ENCODE measurements around the gene MAPK1. TPM values are rescaled to one million over a fixed set of nuclear protein-coding genes. Genes with fewer than 3 reads are reported as not detected.

MAPK1 gene
- polyA plus RNA-seq, 5 donors: 86.8 to 113 (median 105) TPM

Other genes starting within 250 kb of the MAPK1 start
- 10 to 100 TPM in 1 of 5 donors, 1 to 10 TPM in 4; 6.6 to 14.0 (median 8.9) TPM for gene YDJC, start 237.6 kb downstream of the MAPK1 start, polyA plus RNA-seq (ENCODE audit: insufficient read depth in 1 of 5, insufficient read length in 5 of 5, low replicate concordance in 1 of 5)
- gene CCDC116, start 234.9 kb downstream of the MAPK1 start, polyA plus RNA-seq (ENCODE audit: insufficient read depth in 1 of 5, insufficient read length in 5 of 5, low replicate concordance in 1 of 5): 1 to 10 TPM in 4 of 5 donors, under 1 TPM in 1; 0.90 to 1.6 (median 1.3) TPM
- gene SDF2L1, start 225.3 kb downstream of the MAPK1 start, polyA plus RNA-seq (ENCODE audit: insufficient read depth in 1 of 5, insufficient read length in 5 of 5, low replicate concordance in 1 of 5): 10 to 100 TPM; 11.5 to 32.0 (median 13.2) TPM
- gene PPIL2, start 201.6 kb downstream of the MAPK1 start, polyA plus RNA-seq (ENCODE audit: insufficient read depth in 1 of 5, insufficient read length in 5 of 5, low replicate concordance in 1 of 5): 10 to 100 TPM; 33.3 to 41.6 (median 38.3) TPM
- 10 to 100 TPM; 15.2 to 20.1 (median 19.4) TPM for gene YPEL1, start 131.9 kb downstream of the MAPK1 start, polyA plus RNA-seq (ENCODE audit: insufficient read depth in 1 of 5, insufficient read length in 5 of 5, low replicate concordance in 1 of 5)
- 10 to 100 TPM; 37.2 to 61.4 (median 47.4) TPM for gene PPM1F, start 85.2 kb upstream of the MAPK1 start, polyA plus RNA-seq (ENCODE audit: insufficient read depth in 1 of 5, insufficient read length in 5 of 5, low replicate concordance in 1 of 5)
- 10 to 100 TPM; 26.5 to 32.3 (median 28.4) TPM for gene TOP3B, start 115.1 kb upstream of the MAPK1 start, polyA plus RNA-seq (ENCODE audit: insufficient read depth in 1 of 5, insufficient read length in 5 of 5, low replicate concordance in 1 of 5)

Data from right lung (tissue), 5 donors.